HG03095 (cell line): ENCODE measurements around the gene PTPRC.

Experiments
- ATAC-seq: cut with Tn5 transposase; IDR thresholded peaks from one replicate; pipeline ENCODE4 v1.9.1; 2021; ENCODE audit warnings: moderate library complexity; ENCODE audit not compliant: unreplicated experiment

Gene PTPRC

DNA sequence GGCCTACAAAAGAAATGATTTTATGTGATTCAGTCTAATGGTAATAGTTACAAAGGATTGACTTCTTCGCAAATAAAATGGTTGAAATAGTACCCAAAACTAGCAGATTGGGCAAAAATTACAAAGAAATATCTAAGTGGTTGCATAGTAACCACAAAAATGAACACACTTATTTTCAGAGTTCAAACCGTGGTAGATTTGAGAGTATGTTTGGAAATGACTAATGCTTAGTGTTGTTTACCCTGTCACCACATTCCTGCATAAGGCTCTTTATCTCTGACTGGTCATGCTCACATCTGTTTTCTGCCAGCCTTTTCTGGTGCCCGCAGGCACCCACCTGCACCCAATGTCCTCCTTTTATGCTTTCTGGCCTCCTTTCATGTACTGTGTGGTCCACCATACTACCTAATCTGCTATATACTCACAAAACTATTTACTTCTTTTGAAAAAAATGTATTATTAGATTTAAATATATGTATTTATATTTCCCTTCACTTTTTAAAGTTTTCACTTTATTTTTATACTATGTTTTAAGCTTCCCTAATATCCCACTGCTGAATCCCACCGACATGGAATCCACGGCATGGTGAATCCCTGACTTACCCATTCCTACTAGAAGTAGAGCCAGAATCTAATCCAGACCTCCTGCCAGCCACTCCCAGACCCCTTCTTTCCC is 30.3 kb downstream of the PTPRC start:
- peak; percentile 74 for ATAC-seq

DNA sequence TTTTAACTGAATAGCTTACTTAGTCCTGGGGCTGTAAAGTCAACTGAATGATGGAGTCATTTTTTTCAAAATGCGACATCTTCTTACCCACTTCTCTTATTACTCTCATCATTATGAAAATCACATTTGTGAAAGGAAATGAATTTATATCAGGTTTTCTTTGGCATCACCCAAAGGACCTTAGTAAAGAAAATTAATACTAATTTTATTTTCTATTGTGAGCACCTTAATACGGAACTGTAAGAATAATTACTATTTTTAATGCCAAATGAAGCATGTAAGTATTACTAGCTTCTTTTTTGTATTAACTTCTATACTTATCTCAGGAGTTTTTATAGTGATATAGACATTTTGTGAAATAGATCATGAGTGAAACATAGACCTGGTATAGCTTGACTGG is 30.9 kb downstream of the PTPRC start:
- ATAC-seq = no peak

DNA sequence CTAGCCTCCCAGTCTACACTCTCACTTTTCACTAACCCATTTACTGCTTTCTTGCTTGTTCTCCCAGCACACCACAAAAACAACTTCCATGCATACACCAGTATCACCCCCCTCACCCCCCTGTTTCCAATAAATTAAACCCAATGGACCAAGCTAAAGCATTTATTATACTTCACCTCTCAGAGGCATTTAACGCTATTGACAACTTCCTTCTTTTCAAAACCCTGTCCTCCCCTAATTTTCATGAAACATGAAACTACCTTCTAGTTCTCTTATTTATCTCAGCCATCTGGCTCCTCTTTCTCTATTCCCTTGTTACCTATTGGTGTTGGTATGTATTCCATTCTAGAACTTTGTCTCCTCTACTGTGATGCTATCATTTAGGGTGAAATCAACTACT is 32.3 kb downstream of the PTPRC start:
- ATAC-seq = no peak

DNA sequence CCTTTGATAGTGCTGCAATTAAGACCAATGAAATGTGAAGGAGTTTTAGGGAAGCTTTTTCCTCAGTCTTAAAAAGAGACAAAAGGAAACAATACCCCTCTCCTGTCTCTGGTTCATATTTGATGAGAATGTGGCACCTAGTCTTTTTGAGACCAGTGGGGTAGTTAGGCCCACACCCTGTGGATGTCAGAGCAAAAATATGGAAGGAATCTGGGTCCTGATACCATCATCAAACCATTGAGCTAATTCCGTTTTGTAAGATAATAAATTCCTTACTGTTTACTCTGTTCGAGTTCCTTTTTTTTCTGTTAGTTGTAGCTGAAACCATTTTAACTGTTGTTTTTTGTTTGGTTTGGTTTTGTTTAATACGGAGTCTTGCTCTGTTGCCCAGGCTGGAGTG is 33.3 kb downstream of the PTPRC start:
- no peak for ATAC-seq

DNA sequence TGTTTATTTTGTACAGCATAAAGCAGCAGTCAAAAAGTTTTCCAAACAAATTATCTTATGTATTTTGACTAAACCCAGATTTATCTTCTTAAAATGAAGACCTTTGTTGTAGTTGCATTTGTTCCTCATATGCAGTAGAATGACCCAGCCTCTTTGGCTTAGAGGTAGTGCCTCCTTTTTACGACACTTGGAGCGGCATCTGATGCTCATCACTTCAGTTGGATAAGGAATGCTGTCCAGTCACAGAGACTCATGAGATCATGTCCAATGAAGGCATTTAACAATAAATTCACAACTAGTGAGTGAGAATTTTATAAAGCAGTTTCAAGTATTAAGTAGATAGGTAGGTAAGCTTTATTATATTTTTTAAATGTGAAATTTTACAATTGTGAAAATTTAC is 35.2 kb downstream of the PTPRC start:
- ATAC-seq = no peak

DNA sequence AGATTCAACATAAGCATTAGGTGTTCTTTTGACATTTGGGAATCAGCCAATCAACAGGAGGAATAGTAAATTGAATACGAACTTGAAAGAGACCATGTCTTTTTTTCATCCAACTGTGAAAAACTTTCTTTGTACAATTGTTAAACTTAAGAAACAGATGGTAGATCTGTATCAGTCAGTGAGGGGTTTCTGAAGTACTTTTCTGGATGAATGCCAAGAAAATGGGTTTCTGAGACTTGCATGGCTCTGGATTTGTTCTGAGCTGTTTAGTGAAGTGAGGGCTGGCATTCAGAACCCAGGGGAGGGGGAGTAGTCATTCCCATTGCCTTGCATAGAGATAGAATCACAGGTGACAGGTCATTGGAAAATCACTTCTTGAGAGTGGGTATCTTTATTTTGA is 37.4 kb downstream of the PTPRC start:
- no peak for ATAC-seq

DNA sequence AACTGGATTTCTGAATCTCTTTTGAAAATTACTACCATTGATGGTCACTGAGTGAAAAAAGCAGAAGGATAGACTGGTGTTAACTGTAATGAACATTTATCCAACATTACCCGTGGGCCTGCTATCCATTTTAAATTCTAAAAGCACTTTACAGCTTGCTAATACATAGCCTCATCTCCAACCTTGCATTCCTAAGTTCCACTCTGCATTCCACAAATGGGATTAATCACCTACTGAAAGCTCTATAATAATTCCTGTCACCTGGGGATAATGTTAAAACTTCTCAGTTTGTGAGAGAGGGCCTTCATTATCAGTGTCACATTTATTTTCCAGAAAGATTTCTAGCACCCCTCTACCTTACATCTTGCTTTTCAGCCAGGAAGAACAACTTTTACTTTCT is 38.2 kb downstream of the PTPRC start:
- no peak for ATAC-seq

DNA sequence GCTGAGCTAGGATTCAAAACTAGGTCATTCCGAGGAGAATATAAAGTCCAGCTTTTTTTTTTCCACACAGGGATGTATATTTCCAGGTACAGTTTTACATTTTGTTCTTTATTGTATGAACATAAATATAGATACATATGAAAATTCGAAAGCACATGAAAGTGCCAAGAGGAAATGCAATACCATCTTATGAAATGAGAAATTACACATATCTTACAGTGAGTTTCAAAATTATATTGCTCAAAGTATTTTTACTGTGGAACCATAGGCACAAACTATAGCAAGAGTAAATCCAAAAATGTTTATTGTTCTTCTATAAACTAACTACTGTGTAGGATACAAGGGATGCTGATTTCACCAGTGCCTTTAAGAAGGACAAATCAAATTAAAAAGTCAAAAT is 39.0 kb downstream of the PTPRC start:
- no peak for ATAC-seq

DNA sequence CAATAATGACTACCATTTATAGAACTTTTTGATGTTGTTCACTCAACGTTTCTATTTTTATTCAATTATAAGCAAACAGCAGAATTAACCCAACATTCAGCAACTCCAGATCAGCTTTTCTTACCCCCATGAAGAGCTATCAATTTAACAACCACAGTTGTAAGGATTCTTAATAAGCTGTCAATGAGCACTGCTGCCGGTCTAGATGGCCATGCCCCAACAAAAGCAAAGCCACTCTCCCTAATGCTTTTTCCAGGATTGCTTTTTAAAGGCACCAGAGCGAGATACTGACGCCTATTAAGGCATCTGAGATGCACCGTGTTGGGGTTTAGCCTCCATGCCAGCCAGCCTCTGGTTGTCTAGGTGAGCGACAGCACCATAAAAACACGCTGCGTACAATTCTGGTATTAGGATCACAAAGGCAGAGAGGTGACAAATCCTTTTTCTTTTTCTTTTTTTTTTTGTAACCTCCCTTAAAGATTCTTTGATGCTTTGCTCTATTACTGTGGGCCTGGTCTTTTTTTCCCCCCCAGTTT is 39.5 kb downstream of the PTPRC start:
- no peak for ATAC-seq

DNA sequence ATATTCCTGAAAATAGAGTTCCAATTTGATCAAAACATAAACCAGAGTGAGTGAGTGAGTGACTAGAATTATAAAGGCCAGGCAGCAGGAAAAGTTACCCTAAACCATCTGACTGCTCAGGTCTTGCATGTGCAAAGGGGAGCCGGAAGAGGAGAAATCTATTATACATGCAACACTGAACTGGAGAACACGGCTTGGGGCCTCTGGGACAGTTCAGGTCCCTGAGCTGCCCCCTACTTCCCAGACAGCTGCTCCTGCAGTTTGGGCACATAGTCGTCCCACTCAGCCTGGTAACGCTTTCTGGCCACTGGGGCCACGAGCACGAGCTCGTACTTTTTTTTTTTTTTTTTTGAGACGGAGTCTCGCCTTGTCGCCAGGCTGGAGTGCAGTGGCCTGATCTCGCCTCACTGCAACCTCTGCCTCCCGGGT is 40.1 kb downstream of the PTPRC start:
- ATAC-seq = peak; percentile 27

DNA sequence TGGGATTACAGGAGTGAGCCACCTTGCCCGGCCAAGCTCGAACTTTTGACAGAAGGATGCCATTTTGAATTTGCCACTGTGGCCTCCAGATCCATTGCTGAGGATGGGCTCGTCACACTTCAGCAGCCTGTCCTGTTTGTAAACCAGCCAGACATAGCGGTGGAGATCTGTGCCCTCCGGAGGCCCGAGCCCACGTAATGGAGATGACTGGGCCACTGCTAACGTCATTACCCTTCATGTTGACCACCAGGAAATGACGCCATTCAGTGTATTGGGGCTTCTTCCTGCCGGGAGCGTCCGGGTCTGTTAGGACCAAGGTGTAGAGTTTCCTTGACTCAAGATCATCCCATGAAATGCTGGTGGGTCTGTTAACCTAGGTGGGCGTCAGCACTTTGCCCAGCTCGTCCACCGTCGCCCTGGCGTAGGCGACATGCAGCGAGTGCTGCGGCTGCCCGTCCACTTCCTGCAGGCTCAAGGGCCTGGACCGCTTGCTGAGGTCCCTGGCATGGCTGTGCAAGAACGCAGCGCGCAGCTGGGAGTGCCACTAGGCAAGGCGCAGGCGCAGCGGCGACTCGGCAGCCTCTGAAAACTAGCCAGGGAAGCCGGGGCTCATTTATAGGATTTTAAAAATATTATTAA is 40.8 kb downstream of the PTPRC start:
- no peak for ATAC-seq

DNA sequence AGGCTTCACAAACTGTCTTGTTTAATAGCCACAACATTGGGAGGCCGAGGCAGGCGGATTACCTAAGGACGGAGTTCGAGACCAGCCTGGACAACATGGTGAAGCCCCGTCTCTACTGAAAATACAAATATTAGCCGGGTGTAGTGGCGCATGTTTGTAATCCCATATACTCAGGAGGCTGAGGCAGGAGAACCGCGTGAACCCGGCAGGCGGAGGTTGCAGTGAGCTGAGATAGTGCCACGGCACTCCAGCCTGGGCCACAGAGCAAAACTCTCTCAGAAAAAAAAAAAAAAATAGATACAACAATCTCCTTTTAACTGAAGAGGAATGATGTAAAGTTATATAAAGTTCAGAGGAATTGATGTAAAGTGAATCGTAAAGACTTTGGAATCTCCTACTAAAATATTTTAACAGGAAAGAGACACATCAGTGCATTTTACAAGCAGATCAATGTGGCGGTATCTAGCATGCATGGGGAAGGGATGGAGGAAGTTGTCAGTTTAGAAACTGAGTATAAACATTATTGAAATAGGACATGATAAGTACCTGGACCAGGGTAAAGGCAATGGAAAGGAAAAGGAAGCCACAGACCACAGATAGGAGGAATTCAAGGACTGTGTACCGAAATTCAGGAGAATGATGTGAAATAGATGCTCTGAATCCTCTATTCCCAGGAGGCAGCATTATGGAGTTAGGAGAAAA is 41.5 kb downstream of the PTPRC start:
- ATAC-seq = no peak

DNA sequence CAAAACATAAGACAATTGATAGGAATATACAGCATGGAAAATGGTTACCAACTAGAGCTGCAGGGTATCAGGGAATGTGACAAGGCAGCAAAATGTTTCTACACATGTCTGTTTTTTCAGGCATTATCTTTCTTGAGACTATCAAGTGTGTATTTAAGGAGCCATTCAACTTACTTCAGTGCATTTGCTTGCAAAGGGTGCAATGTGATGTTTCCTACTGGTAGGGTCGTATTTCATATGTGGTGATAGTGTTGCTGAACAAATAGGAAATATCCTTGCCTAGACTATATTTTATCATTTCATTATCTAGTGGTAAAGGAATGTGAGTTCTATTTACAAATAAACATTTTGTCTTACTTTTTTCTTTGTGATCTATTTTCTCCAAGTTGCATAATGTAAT is 42.4 kb downstream of the PTPRC start:
- no peak for ATAC-seq

DNA sequence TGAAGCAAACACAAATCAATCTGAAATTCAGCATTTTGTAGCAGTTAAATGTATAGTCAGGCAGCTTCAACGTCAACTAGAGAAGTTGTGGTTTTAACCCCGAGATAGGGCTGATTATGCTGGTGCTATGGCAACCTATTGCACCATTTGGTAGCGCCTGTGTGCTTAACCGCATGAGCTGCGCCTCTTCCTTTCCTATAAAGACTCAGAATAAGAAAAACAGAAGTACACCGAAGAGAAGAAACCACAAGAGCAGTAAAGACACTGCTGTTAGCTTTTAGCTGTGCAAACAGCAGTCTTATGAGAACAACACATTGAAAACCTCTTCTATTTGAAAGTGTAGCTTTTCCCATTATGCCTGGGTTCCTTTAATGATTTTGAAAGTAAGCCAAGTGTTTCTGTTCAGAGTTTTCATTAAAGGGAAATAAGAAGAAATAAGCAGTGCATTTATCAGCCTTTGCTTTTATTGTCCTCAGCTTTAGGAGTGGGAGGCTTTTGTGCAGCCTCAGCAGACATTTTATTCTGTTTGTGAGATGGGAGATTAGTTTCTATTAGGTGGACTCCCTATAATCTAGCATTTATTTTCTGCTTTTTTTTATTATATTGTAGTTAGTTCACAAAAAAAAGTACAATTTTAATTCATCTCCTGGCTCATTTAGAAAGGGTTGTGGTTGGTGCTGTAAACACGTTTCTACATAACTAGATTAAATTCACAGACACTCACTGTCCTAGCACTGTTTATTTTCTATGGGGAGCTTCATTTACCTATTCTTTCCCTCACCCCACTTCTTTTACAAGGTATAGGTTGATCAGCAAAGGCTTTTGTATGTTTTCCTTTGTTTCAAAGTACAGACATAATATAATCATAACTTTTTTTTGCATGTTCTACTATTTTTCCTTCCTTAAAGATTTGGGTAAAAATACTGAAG is 43.3 kb downstream of the PTPRC start:
- ATAC-seq = peak; percentile 92

DNA sequence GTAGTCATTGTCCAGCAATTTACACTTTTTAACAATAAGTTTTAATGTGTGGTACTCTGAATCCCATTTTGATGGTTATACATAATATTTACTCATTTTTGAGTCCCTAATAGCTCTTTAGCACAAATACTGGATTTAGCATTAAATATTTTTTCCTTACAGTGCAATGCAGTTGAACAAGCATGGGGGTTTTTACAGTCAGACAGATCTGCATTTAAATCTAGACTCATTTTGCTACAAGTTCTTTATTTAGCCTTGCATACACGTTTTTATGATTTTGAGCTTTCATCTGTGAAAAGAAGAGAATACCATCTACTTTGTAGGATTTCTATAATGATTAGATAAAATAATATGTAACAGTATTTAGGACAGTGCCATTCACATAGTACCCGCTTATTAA is 44.0 kb downstream of the PTPRC start:
- no peak for ATAC-seq

DNA sequence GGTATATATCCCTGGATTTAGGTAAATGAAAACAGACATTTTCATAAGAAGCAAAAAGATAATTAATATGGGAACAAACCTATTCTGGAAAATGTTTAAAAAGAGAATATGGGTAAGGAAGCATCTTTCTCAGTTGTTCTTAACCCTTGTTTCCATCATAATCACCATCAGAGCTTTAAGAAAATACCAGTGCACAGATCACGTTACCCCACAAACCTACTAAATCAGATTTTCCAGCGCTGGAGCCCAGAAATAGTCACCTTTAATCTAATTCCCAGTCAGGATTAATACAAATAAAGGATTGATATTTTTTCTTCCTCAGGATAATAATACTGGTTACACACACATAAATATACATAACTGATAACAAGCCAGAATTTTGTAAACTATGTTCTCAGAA is 44.6 kb downstream of the PTPRC start:
- ATAC-seq = no peak

DNA sequence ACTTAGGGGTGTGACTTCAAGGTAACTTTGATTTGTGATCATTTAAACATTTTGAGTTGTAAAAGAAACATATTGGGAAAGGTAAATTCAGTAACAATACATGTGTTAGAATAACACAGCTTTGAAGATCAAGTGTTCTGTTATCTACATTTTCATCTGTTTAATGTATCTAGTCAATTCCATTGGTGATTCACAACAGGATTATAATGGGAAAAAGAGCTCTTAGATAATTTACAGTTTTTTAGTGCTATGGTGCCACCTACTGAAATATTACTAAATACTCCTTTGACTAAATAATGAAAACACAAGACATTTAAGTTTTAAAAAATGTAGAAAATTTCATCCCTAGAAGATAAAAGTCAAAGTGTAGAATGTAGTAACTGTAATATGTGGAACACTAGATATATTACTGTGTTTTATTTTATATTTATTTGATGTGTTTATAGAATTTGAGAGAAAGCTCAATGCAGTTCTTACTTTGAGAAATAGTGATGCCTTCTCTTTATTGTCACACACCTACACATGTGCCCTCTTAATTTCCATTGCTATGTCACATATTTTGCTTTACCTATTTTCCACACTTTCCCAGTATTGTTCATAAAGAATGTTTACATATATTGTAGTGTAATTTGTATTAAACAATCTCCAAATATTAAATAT is 47.4 kb downstream of the PTPRC start:
- no peak for ATAC-seq

DNA sequence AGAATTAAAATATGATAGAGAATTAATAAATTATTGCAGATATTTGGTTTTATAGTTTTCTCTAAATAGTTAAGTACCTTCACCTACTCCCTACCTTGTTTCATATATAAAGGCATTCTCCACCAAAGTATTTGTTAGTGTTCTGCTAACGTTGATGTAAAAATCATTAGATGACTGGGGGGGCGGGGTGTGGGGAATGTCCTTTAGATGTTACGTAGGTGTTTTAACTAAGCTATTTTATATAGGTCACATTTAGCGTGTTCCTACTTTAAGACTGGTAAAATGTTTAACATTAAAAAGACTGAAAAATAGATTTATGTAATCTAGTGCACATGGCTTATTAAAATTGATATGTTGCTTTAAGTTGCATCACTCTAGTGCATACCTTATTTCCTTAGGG is 48.6 kb downstream of the PTPRC start:
- ATAC-seq = no peak

DNA sequence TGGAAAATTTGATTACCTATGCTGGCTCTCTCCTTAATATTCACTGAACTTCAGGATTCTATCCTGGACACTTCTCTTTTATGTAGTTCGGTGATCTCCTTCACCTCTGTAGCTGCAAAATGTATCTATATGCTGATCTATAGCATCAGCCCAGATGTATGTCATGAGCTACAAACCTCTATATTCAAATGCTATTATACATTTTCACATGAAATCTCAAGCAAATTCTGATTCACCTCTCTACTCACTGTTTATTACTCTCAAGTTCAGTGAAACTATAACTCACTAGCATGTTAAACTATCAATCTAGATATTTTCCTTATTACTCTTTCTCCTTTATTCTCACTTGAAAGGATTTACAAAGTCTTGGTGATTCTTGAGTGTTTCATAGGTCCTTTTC is 52.2 kb downstream of the PTPRC start:
- no peak for ATAC-seq

DNA sequence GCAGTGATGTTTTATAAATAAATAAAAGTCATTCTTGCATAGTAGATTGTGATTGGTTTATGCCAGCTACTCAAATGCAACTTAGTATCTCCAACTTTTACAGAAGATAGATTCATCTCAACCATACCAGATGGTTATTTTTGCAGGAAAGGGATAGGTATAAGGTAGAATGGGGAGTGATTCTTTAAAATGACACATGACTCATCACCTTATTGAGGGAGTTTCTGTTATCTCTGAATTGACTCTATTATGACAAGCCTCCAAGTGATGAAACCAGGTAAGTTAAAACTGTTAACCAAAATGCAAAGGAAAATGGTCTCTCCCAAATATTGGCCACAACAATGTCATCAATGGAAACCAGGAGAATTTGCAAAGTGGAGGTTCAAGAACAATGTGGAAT is 54.5 kb downstream of the PTPRC start:
- ATAC-seq = no peak

DNA sequence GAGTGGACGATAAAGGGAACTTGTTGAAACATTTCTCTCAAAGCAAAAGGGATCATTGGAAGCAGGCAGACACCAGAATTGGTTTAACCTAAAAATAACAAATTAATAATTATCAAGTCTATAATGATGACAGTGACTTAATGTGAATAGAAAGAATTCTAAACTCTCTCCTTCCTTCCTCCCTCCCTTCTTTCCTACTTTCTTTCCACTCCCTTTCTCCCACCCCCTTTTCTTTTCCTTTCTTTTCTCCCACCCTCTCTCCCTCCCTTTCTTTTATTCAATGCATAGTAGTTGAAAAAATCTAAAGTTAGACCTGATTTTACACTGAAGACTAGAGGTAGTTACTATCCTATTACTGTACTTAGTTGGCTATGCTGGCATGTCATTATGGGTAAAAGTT is 55.7 kb downstream of the PTPRC start:
- no peak for ATAC-seq
